Loucy (cell line): Measurements from ENCODE around the gene SFRP5.

Experiments used
- H2AFZ ChIP-seq: fragments of 200-600 bp; sonication (generic); 2 replicates; pipeline ENCODE4 v1.6.0; 2016; ENCODE audit warnings: antibody characterized with exemption, mild to moderate bottlenecking, low read length, moderate library complexity
- H3F3A ChIP-seq: fragments of 200-600 bp; 2 replicates; pipeline ENCODE4 v1.6.0; 2016; ENCODE audit warnings: antibody characterized with exemption, low read depth, mild to moderate bottlenecking
- H3K27me3 ChIP-seq: fragments of 200-600 bp; sonication (generic); 2 replicates; pipeline ENCODE4 v1.6.1; 2014; ENCODE audit warnings: low read length, mild to moderate bottlenecking; ENCODE audit not compliant: insufficient read depth, poor library complexity, severe bottlenecking
- H3K36me3 ChIP-seq: fragments of 200-600 bp; sonication (generic); 2 replicates; pipeline ENCODE4 v1.6.1; 2016; ENCODE audit warnings: low read length; ENCODE audit not compliant: insufficient read depth
- H3K4me1 ChIP-seq: fragments of 200-600 bp; sonication (generic); 2 replicates; pipeline ENCODE4 v1.5.1; 2014; ENCODE audit warnings: low read length, mild to moderate bottlenecking; ENCODE audit not compliant: insufficient read depth, poor library complexity, severe bottlenecking
- H3K4me2 ChIP-seq: fragments of 200-600 bp; sonication (generic); 2 replicates; pipeline ENCODE4 v1.6.0; 2014; ENCODE audit warnings: antibody characterized with exemption, low read length, low read depth, mild to moderate bottlenecking; ENCODE audit not compliant: poor library complexity, severe bottlenecking
- H3K4me3 ChIP-seq: fragments of 200-600 bp; sonication (generic); 2 replicates; pipeline ENCODE4 v1.5.1; 2014; ENCODE audit warnings: low read length, mild to moderate bottlenecking, mixed read lengths; ENCODE audit not compliant: poor library complexity, severe bottlenecking
- H3K79me2 ChIP-seq: fragments of 200-600 bp; sonication (generic); 2 replicates; pipeline ENCODE4 v1.6.1; 2014; ENCODE audit warnings: low read length; ENCODE audit not compliant: insufficient read depth
- H3K9ac ChIP-seq: fragments of 200-600 bp; sonication (generic); 2 replicates; pipeline ENCODE4 v1.6.0; 2014; ENCODE audit warnings: mild to moderate bottlenecking, low read depth, low read length, moderate library complexity; ENCODE audit not compliant: poor library complexity, severe bottlenecking
- H3K9me2 ChIP-seq: fragments of 200-600 bp; sonication (generic); replicated peaks from 2 replicates; pipeline ENCODE4 v1.6.1; 2016; ENCODE audit warnings: low read depth, low read length, mixed read lengths
- H3K9me3 ChIP-seq: fragments of 200-600 bp; sonication (generic); 2 replicates; pipeline ENCODE4 v1.6.1; 2014; ENCODE audit warnings: mild to moderate bottlenecking, antibody characterized with exemption, low read length, low read depth; ENCODE audit not compliant: insufficient read depth
- H4K20me1 ChIP-seq: fragments of 200-600 bp; sonication (generic); 2 replicates; pipeline ENCODE4 v1.6.0; 2014; ENCODE audit warnings: antibody characterized with exemption, low read length, mild to moderate bottlenecking; ENCODE audit not compliant: insufficient read depth, poor library complexity, severe bottlenecking
- CTCF ChIP-seq: fragments of 200-600 bp; sonication (generic); conservative IDR thresholded peaks from 2 replicates; pipeline ENCODE4 v1.5.1; 2014; ENCODE audit warnings: mild to moderate bottlenecking, antibody characterized with exemption, low read length
- EZH2phosphoT487 ChIP-seq: fragments of 200-600 bp; IDR thresholded peaks from 2 replicates; pipeline ENCODE4 v1.6.1; 2018; ENCODE audit warnings: antibody characterized with exemption, mild to moderate bottlenecking, moderate library complexity, borderline replicate concordance

Gene SFRP5

GRCh38 chr10:97718659-97719142 is 53.1 kb downstream of the SFRP5 start:
- H3K27me3 ChIP-seq, result no peaks in the 10 kb centered on the region
- no peaks in the 10 kb centered on the region for H3F3A ChIP-seq
- peaks cover 62% of the 10 kb centered on the region for H3K4me1 ChIP-seq
- TF ChIP-seq CTCF, result no peak
- TF ChIP-seq EZH2phosphoT487, result no peak
- H3K9me2 ChIP-seq, result no peaks in the 10 kb centered on the region
- no peaks in the 10 kb centered on the region for H3K36me3 ChIP-seq
- H2AFZ ChIP-seq, result no peak overlapping the region
- H4K20me1 ChIP-seq, result peaks cover 7% of the 10 kb centered on the region
- no peaks in the 10 kb centered on the region for H3K9me3 ChIP-seq
- H3K4me3 ChIP-seq, result no peak overlapping the region
- no peak overlapping the region for H3K9ac ChIP-seq
- peak overlapping the region; percentile 30 for H3K4me2 ChIP-seq
- H3K79me2 ChIP-seq, result peaks cover 19% of the 10 kb centered on the region; the same call in 1 of the 2 replicates

- H3K4me2 ChIP-seq, result peak overlapping the region; percentile 30
- H3K4me1 ChIP-seq, result peaks cover 64% of the 10 kb centered on the region
- no peaks in the 10 kb centered on the region for H3K27me3 ChIP-seq
- no peak overlapping the region for H3K9ac ChIP-seq
- H4K20me1 ChIP-seq, result peaks cover 7% of the 10 kb centered on the region
- no peaks in the 10 kb centered on the region for H3K36me3 ChIP-seq
- no peak overlapping the region for H3K4me3 ChIP-seq
- H3K9me2 ChIP-seq, result no peaks in the 10 kb centered on the region
- H3F3A ChIP-seq, result no peaks in the 10 kb centered on the region
- H3K9me3 ChIP-seq, result no peaks in the 10 kb centered on the region
- H3K79me2 ChIP-seq, result peaks cover 19% of the 10 kb centered on the region; the same call in 1 of the 2 replicates
- no peak for TF ChIP-seq CTCF
- H2AFZ ChIP-seq, result no peak overlapping the region
Measured at GRCh38 chr10:97718178-97718577, 53.6 kb downstream of the SFRP5 start.

- Histone ChIP-seq H4K20me1 (peaks cover 7% of the 10 kb centered on the region), H3K4me2 (peak overlapping the region; percentile 16), H3K4me1 (peaks cover 69% of the 10 kb centered on the region), H3K4me3 (no peak overlapping the region), H3K79me2 (peaks cover 19% of the 10 kb centered on the region; the same call in 1 of the 2 replicates), H3K36me3 (no peaks in the 10 kb centered on the region), H3K9me2 (no peaks in the 10 kb centered on the region), H2AFZ (no peak overlapping the region), H3K27me3 (no peaks in the 10 kb centered on the region), H3K9me3 (no peaks in the 10 kb centered on the region), H3K9ac (no peak overlapping the region), H3F3A (no peaks in the 10 kb centered on the region)
- TF ChIP-seq EZH2phosphoT487 (no peak), CTCF (no peak)
Measured at GRCh38 chr10:97717627-97718026, 54.2 kb downstream of the SFRP5 start.
